Esophagus squamous epithelium (tissue), 4 donors: Measurements from ENCODE around the gene ADAMTS12.

ENCODE experiments used
- CTCF ChIP-seq, 6 experiments: fragments of 450-650 bp in 4 of 6; fragments of 200-600 bp in 2 of 6; sonication (generic) in 2 of 6; IDR thresholded peaks; one replicate each; pipeline ENCODE4 v1.5.1; 2016 to 2019; ENCODE audit warnings: antibody characterized with exemption in 6 of 6, mild to moderate bottlenecking in 4 of 6, moderate library complexity in 4 of 6
- POLR2A ChIP-seq, 4 donors: fragments of 450-650 bp; IDR thresholded peaks; one replicate each; pipeline ENCODE4 v1.6.1; 2017; ENCODE audit warnings: antibody characterized with exemption in 4 of 4, mild to moderate bottlenecking in 4 of 4, moderate library complexity in 3 of 4

GRCh38 chr5:33848554-33848953 is 43.2 kb downstream of the ADAMTS12 start:
- TF ChIP-seq POLR2A (IDR thresholded peaks at IDR 0.05) (no peak), CTCF (IDR thresholded peaks at IDR 0.05) (no peak)
